Esophagus squamous epithelium (tissue), 5 donors: Measurements from ENCODE around the gene WBP1L. TPM values are rescaled to one million over a fixed set of nuclear protein-coding genes. Genes with fewer than 3 reads are reported as not detected.

Experiments used
- DNase-seq: peaks from one replicate; lab custom pipeline; 2025; lab: John Stamatoyannopoulos, UW
- H3K27ac ChIP-seq, 4 donors: fragments of 200-600 bp; sonication (generic); one replicate each; pipeline ENCODE4 v1.5.1; 2016 to 2019; ENCODE audit warnings: mild to moderate bottlenecking in 1 of 4
- H3K27me3 ChIP-seq, 4 donors: fragments of 200-600 bp; sonication (generic); 1 replicate in 3 of 4; 2 replicates in 1 of 4; pipeline versions ENCODE4 v1.5.1 to v1.6.0; 2017 to 2021; ENCODE audit warnings: antibody characterized with exemption in 1 of 4
- H3K36me3 ChIP-seq, 3 donors: fragments of 200-600 bp; sonication (generic); one replicate each; pipeline ENCODE4 v1.5.1; 2016 to 2019
- H3K4me1 ChIP-seq, 3 donors: fragments of 200-600 bp; sonication (generic); one replicate each; pipeline ENCODE4 v1.5.1; 2017 to 2019
- H3K4me3 ChIP-seq, 4 donors: fragments of 200-600 bp; sonication (generic); 1 replicate in 3 of 4; 2 replicates in 1 of 4; pipeline ENCODE4 v1.5.1; 2016 to 2019; ENCODE audit warnings: mild to moderate bottlenecking in 2 of 4, moderate library complexity in 1 of 4
- H3K9me3 ChIP-seq, 3 donors: fragments of 200-600 bp; sonication (generic); one replicate each; pipeline ENCODE4 v1.5.1; 2016 to 2019
- CTCF ChIP-seq, 6 experiments: fragments of 450-650 bp in 4 of 6; fragments of 200-600 bp in 2 of 6; sonication (generic) in 2 of 6; IDR thresholded peaks; one replicate each; pipeline ENCODE4 v1.5.1; 2016 to 2019; ENCODE audit warnings: antibody characterized with exemption in 6 of 6, mild to moderate bottlenecking in 4 of 6, moderate library complexity in 4 of 6
- POLR2A ChIP-seq, 4 donors: fragments of 450-650 bp; IDR thresholded peaks; one replicate each; pipeline ENCODE4 v1.6.1; 2017; ENCODE audit warnings: antibody characterized with exemption in 4 of 4, mild to moderate bottlenecking in 4 of 4, moderate library complexity in 3 of 4
- WGBS, 2 donors: methylation state at CpG; one replicate each; pipeline ENCODE4 v1.1.5; 2018; 5-methylcytosine and 5-hydroxymethylcytosine counted together
- intact Hi-C: fragments of 100-400 bp; cut with DNase I; formaldehyde crosslinking; loops from one replicate; pipeline ENCODE4 v1.15.0; 2022
- total RNA-seq, 4 donors: library from RNA; depleted of rRNA; stranded (reverse); fragments of >200 nt; gene quantifications; one replicate each; pipeline ENCODE4 v1.1.0, GENCODE V29; 2016
- donor health status: DM: yes; HTN: yes; CAD: no.

Gene WBP1L
- total RNA-seq, 4 donors from 2014 or later = 40.6 to 61.4 (median 49.1) TPM

- H3K4me3 ChIP-seq = no peak overlapping the region
- 46 to 53% methylated on average over 6 to 8 of the region's 8 CpGs for WGBS, 2 donors
- H3K9me3 ChIP-seq = no peaks in the 10 kb centered on the region
- H3K27ac ChIP-seq = peak overlapping the region; percentile 57 to 79 (median 74)
- intact Hi-C loops = loop anchor here (10.0 kb wide), 1 partner anchor 45 kb away; no protein-coding TSS in a partner anchor
- H3K27me3 ChIP-seq = no peaks in the 10 kb centered on the region
- peaks cover 24 to 88% (median 61%) of the 10 kb centered on the region in 3 donors for H3K4me1 ChIP-seq
- TF ChIP-seq CTCF (IDR thresholded peaks at IDR 0.05) (no peak), POLR2A (IDR thresholded peaks at IDR 0.05) (no peak)
- no peak for DNase-seq
- H3K36me3 ChIP-seq = peaks cover 0 to 67% (median 5%) of the 10 kb centered on the region in 3 donors
Measured at GRCh38 chr10:102799691-102800471, 56.1 kb downstream of the WBP1L start.

GRCh38 chr10:102800611-102801335 lies 57.0 kb downstream of the WBP1L start:
- 64 to 77% methylated on average over 9 to 10 of the region's 10 CpGs for WGBS, 2 donors
- Histone ChIP-seq H3K36me3 (peaks cover 0 to 76% (median 5%) of the 10 kb centered on the region in 3 donors), H3K9me3 (no peaks in the 10 kb centered on the region), H3K27me3 (no peaks in the 10 kb centered on the region), H3K4me3 (no peak overlapping the region), H3K27ac (peak overlapping the region; percentile 57 to 79 (median 74)), H3K4me1 (peaks cover 24 to 79% (median 53%) of the 10 kb centered on the region in 3 donors)
- TF ChIP-seq CTCF (IDR thresholded peaks at IDR 0.05) (no peak), POLR2A (IDR thresholded peaks at IDR 0.05) (no peak)
- no peak for DNase-seq
- intact Hi-C loops = loop anchor here (10.0 kb wide), 1 partner anchor 46 kb away; no protein-coding TSS in a partner anchor

GRCh38 chr10:102801496-102801895 lies 57.7 kb downstream of the WBP1L start:
- WGBS, 2 donors = 54 to 59% methylated on average over 2 of the region's 2 CpGs
- Histone ChIP-seq H3K4me3 (no peak overlapping the region), H3K36me3 (peaks cover 0 to 77% (median 5%) of the 10 kb centered on the region in 3 donors), H3K27ac (peak overlapping the region; percentile 2 to 79 (median 74)), H3K4me1 (peaks cover 24 to 75% (median 49%) of the 10 kb centered on the region in 3 donors), H3K9me3 (no peaks in the 10 kb centered on the region), H3K27me3 (no peaks in the 10 kb centered on the region)
- TF ChIP-seq POLR2A (IDR thresholded peaks at IDR 0.05) (no peak), CTCF (IDR thresholded peaks at IDR 0.05) (no peak)
- intact Hi-C loops = loop anchor here (10.0 kb wide), 1 partner anchor 47 kb away; no protein-coding TSS in a partner anchor
- DNase-seq = no peak

GRCh38 chr10:102801978-102802377 lies 58.2 kb downstream of the WBP1L start:
- intact Hi-C loops = loop anchor here (10.0 kb wide), 1 partner anchor 47 kb away; no protein-coding TSS in a partner anchor
- no peak overlapping the region for H3K4me3 ChIP-seq

More at GRCh38 chr10:102801978-102802377, 58.2 kb downstream of the WBP1L start:
- Histone ChIP-seq H3K9me3 (no peaks in the 10 kb centered on the region), H3K36me3 (peaks cover 0 to 82% (median 5%) of the 10 kb centered on the region in 3 donors), H3K27me3 (no peaks in the 10 kb centered on the region), H3K4me1 (peaks cover 24 to 73% (median 44%) of the 10 kb centered on the region in 3 donors), H3K27ac (peak overlapping the region; percentile 16 to 79 (median 72))
- 49 to 87% methylated on average over 3 of the region's 3 CpGs for WGBS, 2 donors
- no peak for TF ChIP-seq CTCF (IDR thresholded peaks at IDR 0.05)
- no peak for TF ChIP-seq POLR2A (IDR thresholded peaks at IDR 0.05)
- no peak for DNase-seq
